ENCODE data around the gene TIMM13.
"Not testable (repeated sequence)": the region's sequence is repeated elsewhere in the genome, so short reads cannot be mapped to it uniquely, and the experiment has no call there.

TIMM13 gene

DNA sequence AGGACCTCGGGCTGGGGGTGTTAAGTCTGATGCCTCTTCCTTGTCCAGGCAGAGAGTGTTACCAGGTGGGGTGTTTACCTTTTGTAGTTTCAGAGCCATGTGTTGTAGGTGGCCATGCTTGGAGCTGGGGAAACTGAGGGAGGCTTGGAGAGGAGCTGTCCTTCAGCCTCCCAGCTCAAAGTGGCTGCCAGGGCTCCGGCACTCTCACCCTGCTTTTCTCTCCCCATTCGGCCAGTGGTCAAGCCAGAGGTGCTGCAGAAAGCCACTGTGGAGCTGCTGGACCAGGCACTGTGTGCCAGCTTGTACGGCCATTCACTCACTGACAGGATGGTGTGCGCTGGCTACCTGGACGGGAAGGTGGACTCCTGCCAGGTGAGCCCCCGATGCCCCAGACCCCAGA, 17.4 kb downstream of the TIMM13 start:
- TF ChIP-seq SP1 (IDR thresholded peaks at IDR 0.05), result no peak
- no peak for TF ChIP-seq L3MBTL2 (conservative IDR thresholded peaks at IDR 0.05)
- TF ChIP-seq ELF4 (IDR thresholded peaks at IDR 0.05), result no peak
- TF ChIP-seq CTBP1 (IDR thresholded peaks at IDR 0.05; ENCODE audit: borderline replicate concordance), result no peak
- TF ChIP-seq NFRKB (IDR thresholded peaks at IDR 0.05), result no peak
- no peak for TF ChIP-seq HDGF (IDR thresholded peaks at IDR 0.05; ENCODE audit: borderline replicate concordance)
- TF ChIP-seq TARDBP (IDR thresholded peaks at IDR 0.05), result no peak
- no peak for TF ChIP-seq LEF1 (IDR thresholded peaks at IDR 0.05; ENCODE audit: borderline replicate concordance)
- no peak for TF ChIP-seq FOXM1 (IDR thresholded peaks at IDR 0.05; ENCODE audit: borderline replicate concordance)
- no peak for TF ChIP-seq SUZ12 (IDR thresholded peaks at IDR 0.05)
- TF ChIP-seq, protein P1, sequence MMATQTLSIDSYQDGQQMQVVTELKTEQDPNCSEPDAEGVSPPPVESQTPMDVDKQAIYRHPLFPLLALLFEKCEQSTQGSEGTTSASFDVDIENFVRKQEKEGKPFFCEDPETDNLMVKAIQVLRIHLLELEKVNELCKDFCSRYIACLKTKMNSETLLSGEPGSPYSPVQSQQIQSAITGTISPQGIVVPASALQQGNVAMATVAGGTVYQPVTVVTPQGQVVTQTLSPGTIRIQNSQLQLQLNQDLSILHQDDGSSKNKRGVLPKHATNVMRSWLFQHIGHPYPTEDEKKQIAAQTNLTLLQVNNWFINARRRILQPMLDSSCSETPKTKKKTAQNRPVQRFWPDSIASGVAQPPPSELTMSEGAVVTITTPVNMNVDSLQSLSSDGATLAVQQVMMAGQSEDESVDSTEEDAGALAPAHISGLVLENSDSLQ (IDR thresholded peaks at IDR 0.05), result no peak
- TF ChIP-seq BHLHE40 (IDR thresholded peaks at IDR 0.05; ENCODE audit: borderline replicate concordance), result no peak
- no peak for TF ChIP-seq FOXK2 (IDR thresholded peaks at IDR 0.05)
- no peak for TF ChIP-seq ZNF384 (IDR thresholded peaks at IDR 0.05)
- TF ChIP-seq FOXA1 (IDR thresholded peaks at IDR 0.05), result no peak
- DNase-seq (ENCODE audit: extremely low spot score), result no peak
- CTCF ChIA-PET, result no interaction called here
- POLR2A ChIA-PET, result no interaction called here

DNA sequence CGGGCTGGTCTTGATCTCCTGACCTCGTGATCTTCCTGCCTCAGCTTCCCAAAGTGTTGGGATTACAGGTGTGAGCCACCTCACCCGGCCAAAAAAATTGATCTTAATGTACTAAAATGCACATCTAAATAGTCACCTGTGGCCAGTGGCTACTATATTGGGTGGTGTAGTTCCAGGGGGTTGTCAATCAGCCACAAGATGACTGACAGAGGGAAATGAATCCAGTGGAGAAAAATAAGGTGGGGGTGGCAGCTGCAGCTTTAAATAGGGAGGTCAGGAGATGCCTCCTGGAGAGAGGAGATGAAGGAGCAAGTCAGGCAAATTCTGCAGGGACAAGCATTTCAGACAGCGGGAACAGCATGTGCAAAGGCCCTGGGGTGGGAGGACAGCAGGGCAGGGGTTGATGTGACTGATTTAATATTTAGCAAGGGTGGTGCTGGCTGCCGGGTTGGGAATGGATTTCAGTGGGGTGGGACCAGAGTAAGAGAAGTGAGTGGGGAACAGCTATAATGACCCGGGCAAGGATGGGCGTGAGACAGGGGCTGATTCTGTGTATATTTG, 18.0 kb downstream of the TIMM13 start:
- no peak for TF ChIP-seq L3MBTL2 (conservative IDR thresholded peaks at IDR 0.05)
- TF ChIP-seq, protein P1 (IDR thresholded peaks at IDR 0.05), result peak; percentile 58; the same call in 1 of the 2 replicates
- POLR2A ChIA-PET, result no interaction called here
- DNase-seq (ENCODE audit: extremely low spot score), result no peak
- CTCF ChIA-PET, result no interaction called here

DNA sequence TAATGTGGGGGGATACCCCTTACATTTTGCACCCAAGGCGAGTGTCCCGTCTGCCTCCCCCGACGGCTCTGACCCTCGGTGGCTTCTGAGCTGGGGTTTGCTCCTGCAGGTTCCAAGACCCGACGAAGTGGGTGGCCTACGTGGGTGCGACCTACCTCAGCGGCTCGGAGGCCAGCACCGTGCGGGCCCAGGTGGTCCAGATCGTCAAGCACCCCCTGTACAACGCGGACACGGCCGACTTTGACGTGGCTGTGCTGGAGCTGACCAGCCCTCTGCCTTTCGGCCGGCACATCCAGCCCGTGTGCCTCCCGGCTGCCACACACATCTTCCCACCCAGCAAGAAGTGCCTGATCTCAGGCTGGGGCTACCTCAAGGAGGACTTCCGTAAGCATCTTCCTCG, 19.1 kb downstream of the TIMM13 start:
- CTCF ChIA-PET, result no interaction called here
- POLR2A ChIA-PET, result interaction anchor here (1.2 kb wide), 1 partner anchor 19 kb away, joined by 3 read pairs; the partner anchor contains the start of gene TIMM13
- DNase-seq (ENCODE audit: extremely low spot score), result no peak
- TF ChIP-seq ELF4 (IDR thresholded peaks at IDR 0.05), result no peak
- TF ChIP-seq, protein P1 (IDR thresholded peaks at IDR 0.05), result no peak
- TF ChIP-seq SP1 (IDR thresholded peaks at IDR 0.05), result no peak
- TF ChIP-seq ARNT (IDR thresholded peaks at IDR 0.05), result no peak
- no peak for TF ChIP-seq L3MBTL2 (conservative IDR thresholded peaks at IDR 0.05)
- no peak for TF ChIP-seq FOXK2 (IDR thresholded peaks at IDR 0.05)
- TF ChIP-seq FOXA1 (IDR thresholded peaks at IDR 0.05), result no peak
- no peak for TF ChIP-seq HDGF (IDR thresholded peaks at IDR 0.05; ENCODE audit: borderline replicate concordance)
- no peak for TF ChIP-seq TARDBP (IDR thresholded peaks at IDR 0.05)
- TF ChIP-seq NFRKB (IDR thresholded peaks at IDR 0.05), result no peak
- TF ChIP-seq BHLHE40 (IDR thresholded peaks at IDR 0.05; ENCODE audit: borderline replicate concordance), result no peak
- no peak for TF ChIP-seq FOXM1 (IDR thresholded peaks at IDR 0.05; ENCODE audit: borderline replicate concordance)
- TF ChIP-seq SUZ12 (IDR thresholded peaks at IDR 0.05), result no peak
- TF ChIP-seq ZNF384 (IDR thresholded peaks at IDR 0.05), result no peak
- no peak for TF ChIP-seq CTBP1 (IDR thresholded peaks at IDR 0.05; ENCODE audit: borderline replicate concordance)
- no peak for TF ChIP-seq LEF1 (IDR thresholded peaks at IDR 0.05; ENCODE audit: borderline replicate concordance)

DNA sequence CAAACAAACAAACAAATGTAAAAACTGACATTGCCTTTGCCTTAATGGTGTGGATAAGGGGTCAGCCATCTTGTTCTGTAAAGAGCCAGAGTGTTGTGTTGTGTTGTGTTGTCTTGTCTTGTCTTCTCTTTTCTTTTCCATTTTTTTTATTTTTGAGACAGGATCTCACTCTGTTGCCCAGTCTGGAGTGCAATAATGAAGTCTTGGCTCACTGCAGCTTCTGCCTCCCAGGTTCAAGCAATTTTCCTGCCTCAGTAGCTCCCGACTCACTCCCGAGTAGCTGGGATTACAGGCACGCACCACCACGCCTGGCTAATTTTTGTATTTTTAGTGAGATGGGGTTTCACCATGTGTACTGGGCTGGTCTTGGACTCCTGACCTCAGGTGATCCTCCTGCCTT, 27.8 kb downstream of the TIMM13 start:
- ChIA-PET CTCF (no interaction called here), POLR2A (no interaction called here)
- TF ChIP-seq HDGF (IDR thresholded peaks at IDR 0.05; ENCODE audit: borderline replicate concordance), result no peak
- no peak for TF ChIP-seq BHLHE40 (IDR thresholded peaks at IDR 0.05; ENCODE audit: borderline replicate concordance)
- no peak for TF ChIP-seq FOXM1 (IDR thresholded peaks at IDR 0.05; ENCODE audit: borderline replicate concordance)
- no peak for TF ChIP-seq CTBP1 (IDR thresholded peaks at IDR 0.05; ENCODE audit: borderline replicate concordance)
- no peak for TF ChIP-seq ELF4 (IDR thresholded peaks at IDR 0.05)
- TF ChIP-seq FOXK2 (IDR thresholded peaks at IDR 0.05), result no peak
- TF ChIP-seq SP1 (IDR thresholded peaks at IDR 0.05), result no peak
- no peak for TF ChIP-seq LEF1 (IDR thresholded peaks at IDR 0.05; ENCODE audit: borderline replicate concordance)
- no peak for TF ChIP-seq ARNT (IDR thresholded peaks at IDR 0.05)
- TF ChIP-seq FOXA1 (IDR thresholded peaks at IDR 0.05), result no peak
- TF ChIP-seq TARDBP (IDR thresholded peaks at IDR 0.05), result no peak
- TF ChIP-seq ZNF384 (IDR thresholded peaks at IDR 0.05), result no peak
- TF ChIP-seq, protein P1 (IDR thresholded peaks at IDR 0.05), result no peak
- no peak for TF ChIP-seq NFRKB (IDR thresholded peaks at IDR 0.05)
- TF ChIP-seq L3MBTL2 (conservative IDR thresholded peaks at IDR 0.05), result no peak
- no peak for DNase-seq (ENCODE audit: extremely low spot score)

DNA sequence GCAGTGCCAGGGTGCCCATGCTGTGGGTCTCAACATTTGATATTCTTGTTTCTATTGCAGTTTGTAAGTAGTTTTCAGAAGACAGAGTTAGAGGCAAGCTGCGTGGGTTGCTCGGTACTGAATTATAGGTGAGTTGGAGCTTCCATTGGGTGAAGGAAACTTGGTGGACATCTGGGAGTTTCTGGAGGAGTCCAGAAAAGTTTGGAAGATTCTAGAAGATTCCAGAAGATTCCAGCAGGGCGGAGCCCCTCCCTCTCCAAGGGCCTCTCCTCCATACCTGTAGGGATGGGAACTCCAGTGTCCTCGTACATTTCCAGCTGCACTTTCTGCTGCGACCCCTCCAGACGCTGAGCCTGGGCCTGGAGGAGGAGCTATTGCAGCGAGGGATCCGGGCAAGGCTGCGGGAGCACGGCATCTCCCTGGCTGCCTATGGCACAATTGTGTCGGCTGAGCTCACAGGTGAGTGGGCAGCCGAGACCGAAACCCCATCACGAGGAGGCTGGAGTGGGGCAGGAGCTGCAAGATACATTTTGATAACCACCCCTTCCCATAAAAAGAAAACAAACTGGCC, 28.6 kb downstream of the TIMM13 start:
- DNase-seq (ENCODE audit: extremely low spot score), result no peak
- POLR2A ChIA-PET, result no interaction called here
- no peak for TF ChIP-seq ZNF384 (IDR thresholded peaks at IDR 0.05)
- TF ChIP-seq LEF1 (IDR thresholded peaks at IDR 0.05; ENCODE audit: borderline replicate concordance), result no peak
- CTCF ChIA-PET, result no interaction called here

DNA sequence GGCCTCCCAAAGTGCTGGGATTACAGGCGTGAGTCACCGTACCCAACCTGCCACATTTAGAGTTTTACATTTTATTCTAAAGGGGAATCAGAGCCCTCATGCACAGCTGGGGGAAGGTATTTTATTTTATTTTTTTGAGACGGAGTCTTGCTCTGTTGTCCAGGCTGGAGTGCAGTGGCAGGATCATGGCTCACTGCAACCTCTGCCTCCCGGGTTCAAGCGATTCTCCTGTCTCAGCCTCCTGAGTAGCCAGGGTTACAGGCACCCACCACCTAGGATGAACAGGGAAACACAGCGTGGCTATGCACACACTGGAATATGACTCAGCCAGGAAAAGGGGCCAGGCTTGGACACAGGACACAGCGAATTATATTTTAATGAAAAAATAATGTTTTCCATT, 30.2 kb downstream of the TIMM13 start:
- DNase-seq (ENCODE audit: extremely low spot score); POLR2A ChIA-PET: not testable (repeated sequence)
- CTCF ChIA-PET, result interaction anchor here (0.7 kb wide), 1 partner anchor 26 kb away, joined by 4 read pairs; no protein-coding TSS in a partner anchor

Measured in HEK293T (cell line).